Left ventricle myocardium inferior (tissue), 1 donor: Measurements from ENCODE around the gene E2F1. TPM values are rescaled to one million over a fixed set of nuclear protein-coding genes. Genes with fewer than 3 reads are reported as not detected.
"Not testable (repeated sequence)": the region's sequence is repeated elsewhere in the genome, so short reads cannot be mapped to it uniquely, and the experiment has no call there.

Experiments
- DNase-seq: peaks from one replicate; pipeline ENCODE4 v3.0.0-alpha.2; 2020
- H3K27ac ChIP-seq: fragments of 200-600 bp; replicated peaks from 2 replicates; pipeline ENCODE4 v1.8.0; 2021
- H3K27me3 ChIP-seq: fragments of 200-600 bp; 2 replicates; pipeline ENCODE4 v1.8.0; 2021; ENCODE audit warnings: low read depth
- H3K36me3 ChIP-seq: fragments of 200-600 bp; 2 replicates; pipeline ENCODE4 v1.8.0; 2021
- H3K4me1 ChIP-seq: fragments of 200-600 bp; 2 replicates; pipeline ENCODE4 v1.8.0; 2021
- H3K4me3 ChIP-seq: fragments of 200-600 bp; 2 replicates; pipeline ENCODE4 v1.8.0; 2021; ENCODE audit warnings: mild to moderate bottlenecking, moderate library complexity
- H3K9me3 ChIP-seq: fragments of 200-600 bp; replicated peaks from 2 replicates; pipeline ENCODE4 v1.8.0; 2021
- CTCF ChIP-seq: fragments of 200-600 bp; IDR thresholded peaks from 2 replicates; pipeline ENCODE4 v1.8.0; 2021; ENCODE audit warnings: antibody characterized with exemption, mild to moderate bottlenecking, borderline replicate concordance
- intact Hi-C: fragments of 100-400 bp; cut with micrococcal nuclease; formaldehyde crosslinking; loops from one replicate; pipeline ENCODE4 v1.11.0; 2022
- total RNA-seq: library from RNA; stranded (reverse); fragmentation: NEBNext Ultra II Directional; extraction: Animal tissue kit (Norgen Biotek cat#: 25700); gene quantifications from one replicate; pipeline ENCODE4 v1.2.1, GENCODE V29; 2021
- donor health status: DM: no; HTN: yes; CAD: no; lungs with severe emphysema.

E2F1 gene
- total RNA-seq, 1 donor from 2014 or later, result 1.2 TPM

DNA sequence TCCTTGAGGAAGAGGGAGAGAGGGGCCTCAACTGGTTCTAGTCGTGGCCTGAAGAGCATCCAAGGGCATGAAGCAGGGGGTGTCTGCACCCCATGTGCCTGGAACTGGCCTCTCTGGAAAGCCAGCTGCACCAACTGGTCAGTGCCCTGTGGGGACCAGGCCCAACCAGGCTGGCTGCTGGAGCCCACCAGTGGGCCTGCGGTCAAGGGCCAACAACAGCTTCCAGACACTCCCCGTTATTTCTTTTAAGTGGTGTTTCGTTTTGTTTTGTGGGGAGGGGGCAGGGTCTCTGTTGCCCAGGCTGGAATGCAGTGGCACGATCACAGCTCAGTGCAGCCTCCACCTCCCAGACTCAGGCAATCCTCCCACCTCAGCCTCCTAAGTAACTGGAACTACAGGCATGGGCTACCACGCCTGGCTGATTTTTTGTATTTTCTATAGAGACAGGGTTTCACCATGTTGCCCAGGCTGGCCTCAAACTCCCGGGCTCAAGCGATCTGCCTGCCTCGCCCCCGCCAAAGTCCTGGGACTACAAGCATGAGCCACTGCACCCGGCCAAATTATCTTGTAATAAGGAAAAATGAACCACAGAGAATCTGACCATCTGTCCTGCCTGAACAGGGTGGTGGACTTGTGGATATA is 36.0 kb downstream of the E2F1 start:
- Histone ChIP-seq H3K27ac (no peak overlapping the region), H3K9me3 (no peaks in the 10 kb centered on the region), H3K36me3 (peaks cover 12% of the 10 kb centered on the region), H3K27me3 (no peaks in the 10 kb centered on the region), H3K4me3 (no peak overlapping the region), H3K4me1 (peaks cover 50% of the 10 kb centered on the region)
- TF ChIP-seq CTCF, result no peak
- DNase-seq, result no peak
- intact Hi-C loops, result no loop called here

- Histone ChIP-seq H3K9me3 (no peaks in the 10 kb centered on the region), H3K27ac (peak overlapping the region; percentile 59), H3K36me3 (peaks cover 22% of the 10 kb centered on the region), H3K27me3 (no peaks in the 10 kb centered on the region), H3K4me3 (no peak overlapping the region), H3K4me1 (peaks cover 48% of the 10 kb centered on the region)
- intact Hi-C loops, result loop anchor here (10.0 kb wide), 1 partner anchor 184 kb away; no protein-coding TSS in a partner anchor
- no peak for TF ChIP-seq CTCF
- DNase-seq, result peak; percentile 68
Measured at GRCh38 chr20:33649201-33649681, 36.9 kb downstream of the E2F1 start.

- Histone ChIP-seq H3K4me3 (no peak overlapping the region), H3K27ac (peak overlapping the region; percentile 59), H3K27me3 (no peaks in the 10 kb centered on the region), H3K36me3 (peaks cover 27% of the 10 kb centered on the region), H3K9me3 (no peaks in the 10 kb centered on the region), H3K4me1 (peaks cover 41% of the 10 kb centered on the region)
- no peak for TF ChIP-seq CTCF
- intact Hi-C loops, result loop anchor here (10.0 kb wide), 1 partner anchor 184 kb away; no protein-coding TSS in a partner anchor
- peak; percentile 13 for DNase-seq
Measured at GRCh38 chr20:33648396-33649004, 37.7 kb downstream of the E2F1 start.

DNA sequence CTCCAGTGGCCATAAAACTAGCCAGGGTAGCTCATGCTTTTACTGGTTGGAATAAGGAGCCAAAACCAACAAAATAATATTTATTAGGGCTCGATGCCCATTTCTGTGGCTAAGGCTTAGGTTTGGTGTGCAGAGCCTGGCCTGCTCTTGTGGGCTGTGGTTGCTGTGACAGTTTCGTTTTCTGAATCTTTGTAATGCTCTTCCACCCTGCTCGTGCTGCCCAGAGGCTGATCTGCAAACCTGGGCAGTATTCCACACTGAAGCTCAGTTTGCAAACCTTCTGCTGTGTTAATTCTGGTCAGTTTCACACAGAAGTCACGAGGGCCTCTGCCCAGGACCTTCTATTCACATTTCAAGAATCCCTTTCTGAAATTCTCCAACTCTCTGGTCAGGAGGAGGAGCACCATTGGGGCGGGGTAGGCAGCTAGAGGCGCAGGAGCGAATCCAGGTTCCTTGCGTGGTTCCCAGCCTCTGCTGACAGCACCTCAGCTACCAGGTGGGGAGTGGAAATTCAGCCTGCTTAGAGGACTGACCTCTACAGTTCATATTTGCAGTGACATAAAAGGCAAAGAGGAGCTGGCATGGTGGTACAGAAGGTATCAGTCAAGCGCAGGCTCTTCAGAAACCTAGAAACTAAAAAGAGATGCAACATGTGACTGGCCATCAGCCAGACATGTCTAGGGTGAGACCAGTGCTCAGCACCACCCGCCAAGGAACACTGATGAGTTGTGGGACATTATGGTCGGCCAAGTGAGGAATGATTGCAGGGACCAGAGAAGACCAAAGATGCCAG is 38.4 kb downstream of the E2F1 start:
- H3K4me1 ChIP-seq, result peaks cover 34% of the 10 kb centered on the region
- TF ChIP-seq CTCF, result no peak
- peak overlapping the region; percentile 5 for H3K4me3 ChIP-seq
- peak overlapping the region; percentile 59 for H3K27ac ChIP-seq
- no peaks in the 10 kb centered on the region for H3K27me3 ChIP-seq
- intact Hi-C loops, result loop anchor here (10.0 kb wide), 1 partner anchor 183 kb away; no protein-coding TSS in a partner anchor
- no peaks in the 10 kb centered on the region for H3K9me3 ChIP-seq
- peaks cover 34% of the 10 kb centered on the region for H3K36me3 ChIP-seq
- DNase-seq, result peak; percentile 14

- peaks cover 41% of the 10 kb centered on the region for H3K36me3 ChIP-seq
- H3K4me3 ChIP-seq, result peak overlapping the region; percentile 5
- not testable (repeated sequence) for H3K27me3 ChIP-seq, DNase-seq, H3K9me3 ChIP-seq
- intact Hi-C loops, result loop anchor here (10.0 kb wide), 1 partner anchor 182 kb away; no protein-coding TSS in a partner anchor
- peak overlapping the region; percentile 59 for H3K27ac ChIP-seq
- peaks cover 32% of the 10 kb centered on the region for H3K4me1 ChIP-seq
Measured at GRCh38 chr20:33646959-33647602, 39.1 kb downstream of the E2F1 start.
